AG09309 (cell line): Measurements from ENCODE around the gene AMBRA1.

Experiments
- DNase-seq: peaks from one replicate; pipeline ENCODE4 v3.0.0-alpha.2; 2010; ENCODE audit warnings: low read depth
- H3K4me3 ChIP-seq: 2 replicates; pipeline ENCODE4 v1.5.1; 2011; ENCODE audit warnings: mild to moderate bottlenecking, low read depth, low read length, moderate library complexity; ENCODE audit not compliant: control insufficient read depth
- TF ChIP-seq, protein P1 (sequence below): IDR thresholded peaks from 2 replicates; pipeline ENCODE4 v1.5.1; 2011; ENCODE audit warnings: mild to moderate bottlenecking, low read depth, low read length, inconsistent platforms; ENCODE audit not compliant: insufficient read depth, control insufficient read depth; ENCODE audit errors: missing control alignments

The AMBRA1 gene

DNA sequence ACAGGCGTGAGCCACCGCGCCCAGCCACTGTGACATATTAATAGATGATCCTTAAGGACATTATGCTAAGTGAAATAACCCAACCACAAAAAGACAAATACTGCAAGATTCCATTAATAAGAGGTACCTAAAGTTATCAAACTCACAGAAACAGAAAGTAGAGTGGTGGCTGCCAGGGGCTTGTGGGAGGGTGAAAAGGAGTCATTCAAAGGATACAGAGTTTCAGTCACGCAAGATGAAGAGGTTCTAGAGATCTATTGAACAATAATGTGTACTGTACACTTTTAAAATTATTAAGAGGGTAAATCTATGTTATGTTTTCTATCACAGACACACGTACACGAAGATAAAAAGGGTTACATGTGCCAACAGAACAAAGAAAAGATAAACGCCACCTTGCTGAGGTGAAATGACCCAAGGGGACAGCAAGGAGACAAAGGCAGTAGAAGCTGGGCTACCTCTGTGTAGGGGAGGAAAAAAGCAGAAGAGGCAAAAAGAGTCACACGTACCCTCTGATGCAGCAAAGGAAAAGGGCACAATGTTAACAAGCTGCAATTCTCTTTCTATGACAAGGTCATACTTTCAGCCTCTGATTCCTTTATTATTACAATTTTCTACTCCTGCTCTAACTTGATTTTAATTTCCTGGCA is 65.3 kb downstream of the AMBRA1 start:
- TF ChIP-seq, protein P1, sequence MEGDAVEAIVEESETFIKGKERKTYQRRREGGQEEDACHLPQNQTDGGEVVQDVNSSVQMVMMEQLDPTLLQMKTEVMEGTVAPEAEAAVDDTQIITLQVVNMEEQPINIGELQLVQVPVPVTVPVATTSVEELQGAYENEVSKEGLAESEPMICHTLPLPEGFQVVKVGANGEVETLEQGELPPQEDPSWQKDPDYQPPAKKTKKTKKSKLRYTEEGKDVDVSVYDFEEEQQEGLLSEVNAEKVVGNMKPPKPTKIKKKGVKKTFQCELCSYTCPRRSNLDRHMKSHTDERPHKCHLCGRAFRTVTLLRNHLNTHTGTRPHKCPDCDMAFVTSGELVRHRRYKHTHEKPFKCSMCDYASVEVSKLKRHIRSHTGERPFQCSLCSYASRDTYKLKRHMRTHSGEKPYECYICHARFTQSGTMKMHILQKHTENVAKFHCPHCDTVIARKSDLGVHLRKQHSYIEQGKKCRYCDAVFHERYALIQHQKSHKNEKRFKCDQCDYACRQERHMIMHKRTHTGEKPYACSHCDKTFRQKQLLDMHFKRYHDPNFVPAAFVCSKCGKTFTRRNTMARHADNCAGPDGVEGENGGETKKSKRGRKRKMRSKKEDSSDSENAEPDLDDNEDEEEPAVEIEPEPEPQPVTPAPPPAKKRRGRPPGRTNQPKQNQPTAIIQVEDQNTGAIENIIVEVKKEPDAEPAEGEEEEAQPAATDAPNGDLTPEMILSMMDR, result no peak

DNA sequence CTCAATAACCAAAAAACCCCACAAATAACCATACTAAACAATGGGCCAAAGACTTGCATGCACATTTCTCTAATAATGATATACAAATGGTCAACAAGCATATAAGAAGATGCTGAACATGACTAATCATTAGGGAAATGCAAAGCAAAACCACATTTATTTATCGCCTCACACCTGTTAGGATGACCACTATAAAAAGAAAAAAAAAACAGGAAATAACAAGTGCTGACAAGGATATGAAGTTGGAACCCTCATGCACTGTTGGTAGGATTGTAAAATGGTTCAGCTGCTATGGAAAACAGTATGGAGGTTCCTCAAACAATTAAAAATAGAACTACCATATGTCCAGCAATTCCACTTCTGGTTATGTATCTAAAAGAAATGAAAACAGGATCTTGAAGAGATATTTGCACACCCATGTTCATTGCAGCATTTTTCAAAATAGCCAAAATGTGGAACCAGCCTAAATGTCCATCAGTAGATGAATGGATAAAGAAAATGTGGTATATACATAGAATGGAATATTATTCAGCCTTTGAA is 66.2 kb downstream of the AMBRA1 start:
- no peak overlapping the region for H3K4me3 ChIP-seq
- TF ChIP-seq, protein P1, result no peak

More for the DNA sequence above, 65.3 kb downstream of the AMBRA1 start:
- H3K4me3 ChIP-seq, result no peak overlapping the region
- DNase-seq, result no peak

DNA sequence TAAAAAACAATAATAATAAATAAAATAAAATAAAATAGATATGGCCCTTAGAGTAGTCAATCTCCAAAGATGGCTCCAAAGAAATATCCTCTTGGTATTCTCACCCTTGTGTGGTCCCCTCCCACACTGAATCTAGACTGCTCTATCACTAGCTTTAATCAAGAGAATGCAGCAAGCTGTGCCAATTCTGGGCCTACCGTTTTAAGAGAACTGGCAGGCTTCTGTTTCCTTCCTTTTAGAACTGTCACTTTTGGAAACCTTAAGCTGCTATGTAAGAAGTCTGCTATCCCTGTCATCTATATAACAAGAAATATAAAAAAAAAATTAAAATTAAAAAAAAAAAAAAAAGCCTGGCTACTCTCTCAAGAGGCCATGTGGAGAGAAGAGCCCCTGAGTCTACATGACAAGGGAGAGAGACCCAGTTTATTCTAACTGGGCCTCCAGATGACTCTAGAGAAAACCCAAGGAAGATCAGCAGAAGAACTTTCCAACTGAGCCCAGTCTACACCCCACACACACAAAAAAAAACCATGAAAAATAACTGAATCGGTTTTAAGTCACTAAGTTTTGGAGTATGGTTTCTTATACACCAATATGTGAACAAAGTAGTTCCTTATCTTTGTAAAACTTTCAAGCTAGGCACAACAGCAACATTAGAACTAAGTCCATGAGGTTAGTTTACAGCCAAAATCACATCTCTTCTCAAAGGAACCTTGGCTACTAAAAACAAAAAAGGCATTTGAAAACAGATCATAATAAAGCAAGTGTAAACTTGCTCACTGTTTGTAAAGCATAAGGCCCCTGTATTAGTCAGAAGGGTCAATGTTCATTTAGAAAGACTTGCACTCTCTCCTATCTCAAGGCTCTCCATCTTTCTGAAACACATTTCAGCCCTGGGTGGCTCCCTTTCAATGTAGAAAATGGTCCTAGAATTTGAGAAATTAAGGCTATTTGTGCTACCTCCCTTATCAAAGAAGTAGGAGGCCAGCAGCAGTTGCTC is 67.3 kb downstream of the AMBRA1 start:
- no peak overlapping the region for H3K4me3 ChIP-seq
- TF ChIP-seq, protein P1, result no peak
- no peak for DNase-seq

More for the DNA sequence above, 66.2 kb downstream of the AMBRA1 start:
- no peak for DNase-seq

DNA sequence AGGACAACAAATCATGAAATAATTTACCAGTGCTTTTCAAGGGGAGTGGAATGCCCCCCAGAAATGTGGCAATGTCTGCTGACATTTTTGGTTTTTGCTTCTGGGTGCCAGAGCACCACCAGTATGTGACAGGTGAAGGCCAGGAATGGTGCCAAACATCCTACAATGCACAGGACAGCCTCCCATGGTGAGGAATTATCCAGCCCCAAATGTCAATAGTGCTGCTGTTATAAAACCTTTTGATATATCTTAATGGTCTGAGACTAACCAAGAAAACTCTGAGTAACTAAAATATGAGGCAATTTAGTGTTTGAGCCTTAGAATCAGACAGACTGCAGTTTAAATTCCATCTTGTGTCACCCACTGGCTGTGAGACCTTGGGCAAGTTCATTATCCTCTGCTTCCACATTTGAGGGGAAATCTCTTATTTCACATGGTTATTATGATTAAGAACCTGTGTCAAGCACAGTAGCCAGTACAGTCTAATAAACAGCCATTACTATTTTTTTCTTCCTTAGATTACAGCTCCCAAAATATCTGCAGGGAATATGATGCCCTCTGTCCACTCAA is 69.5 kb downstream of the AMBRA1 start:
- no peak for DNase-seq
- no peak overlapping the region for H3K4me3 ChIP-seq
- TF ChIP-seq, protein P1, result no peak

DNA sequence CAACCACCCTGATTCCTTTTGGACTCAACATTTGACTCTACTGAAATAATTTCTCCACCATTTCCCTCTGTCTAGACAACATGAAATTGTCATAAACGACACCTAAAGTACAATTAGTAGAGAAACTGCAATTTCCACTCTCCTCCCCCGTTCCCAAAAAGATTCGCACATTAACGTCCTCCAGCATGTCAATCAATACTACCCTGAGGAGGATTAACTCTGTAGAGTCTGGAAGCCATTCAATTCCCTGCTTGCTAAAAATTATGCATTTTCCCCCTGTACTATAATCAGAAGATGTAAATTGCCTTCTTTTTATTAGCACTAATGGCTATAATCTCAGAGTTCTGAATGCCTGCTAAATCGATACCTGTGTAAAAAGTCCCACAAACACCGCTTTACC is 70.5 kb downstream of the AMBRA1 start:
- DNase-seq, result no peak
- TF ChIP-seq, protein P1, result no peak
- no peak overlapping the region for H3K4me3 ChIP-seq

DNA sequence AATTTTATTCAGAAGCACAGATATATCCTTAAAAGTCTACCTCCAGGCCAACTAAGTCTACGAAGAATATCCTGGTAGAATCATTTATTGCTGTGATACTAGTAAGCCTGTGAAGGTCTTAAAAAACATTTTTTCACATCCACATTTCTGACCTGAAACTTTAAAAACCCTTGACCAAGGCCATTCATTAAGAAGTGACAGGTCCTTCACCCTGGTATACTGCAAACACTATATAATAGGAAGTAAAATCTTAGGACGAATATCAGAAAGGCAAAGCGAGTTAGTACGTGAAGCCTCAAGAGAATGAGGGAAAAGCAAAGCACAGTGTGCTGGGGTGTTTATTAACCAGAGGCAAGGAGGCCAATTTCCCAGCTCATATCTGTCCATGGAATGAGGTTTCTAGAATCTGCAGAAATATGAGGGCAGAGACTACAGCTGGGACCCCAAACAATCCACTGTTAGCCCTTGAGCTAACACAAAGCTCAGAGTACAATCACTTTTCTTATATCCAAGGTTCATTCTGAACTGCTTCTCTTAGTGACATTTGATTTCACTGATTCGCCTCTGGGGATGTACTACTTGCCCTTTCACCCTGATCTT is 71.0 kb downstream of the AMBRA1 start:
- TF ChIP-seq, protein P1, result no peak
- DNase-seq, result no peak
- H3K4me3 ChIP-seq, result no peak overlapping the region
